GM18517 (cell line): Measurements from ENCODE around the gene LGI4.

Experiments
- ATAC-seq: cut with Tn5 transposase; IDR thresholded peaks from one replicate; pipeline ENCODE4 v1.9.1; 2021; ENCODE audit warnings: mild to moderate bottlenecking, moderate library complexity; ENCODE audit not compliant: unreplicated experiment

The LGI4 gene

GRCh38 chr19:35124098-35125060 is 10.5 kb downstream of the LGI4 start:
- no peak for ATAC-seq

- ATAC-seq, result no peak
These were observed 11.3 kb downstream of the LGI4 start for GRCh38 chr19:35123573-35123972.

GRCh38 chr19:35122687-35123551 is 11.9 kb downstream of the LGI4 start:
- ATAC-seq, result no peak

- no peak for ATAC-seq
These were observed 14.0 kb downstream of the LGI4 start for GRCh38 chr19:35120898-35121297.

GRCh38 chr19:35120492-35120891 is 14.4 kb downstream of the LGI4 start:
- ATAC-seq, result no peak

GRCh38 chr19:35119578-35120155 is 15.2 kb downstream of the LGI4 start:
- no peak for ATAC-seq

GRCh38 chr19:35119091-35119490 is 15.8 kb downstream of the LGI4 start:
- no peak for ATAC-seq

- ATAC-seq, result no peak
These were observed 16.4 kb downstream of the LGI4 start for GRCh38 chr19:35118268-35119020.

GRCh38 chr19:35117799-35118198 is 17.1 kb downstream of the LGI4 start:
- ATAC-seq, result no peak

- ATAC-seq, result no peak
These were observed 17.7 kb downstream of the LGI4 start for GRCh38 chr19:35117116-35117515.

GRCh38 chr19:35116072-35116801 is 18.6 kb downstream of the LGI4 start:
- no peak for ATAC-seq

- ATAC-seq, result no peak
These were observed 19.5 kb downstream of the LGI4 start, which contains the start of gene FXYD3 for GRCh38 chr19:35115177-35115951. Gene FXYD3 (plus strand): TSS chr19:35115823. CDS start chr19:35119377, 3,554 bp downstream.

GRCh38 chr19:35114353-35115176 is 20.3 kb downstream of the LGI4 start:
- ATAC-seq, result no peak

- ATAC-seq, result no peak
These were observed 21.7 kb downstream of the LGI4 start for GRCh38 chr19:35112995-35113688.

- no peak for ATAC-seq
These were observed 23.9 kb downstream of the LGI4 start for GRCh38 chr19:35110974-35111373.

- no peak for ATAC-seq
These were observed 25.3 kb downstream of the LGI4 start for GRCh38 chr19:35109395-35110112.

- ATAC-seq, result no peak
These were observed 26.1 kb downstream of the LGI4 start for GRCh38 chr19:35108730-35109129.
